Chondrocyte (in vitro differentiated cells): ENCODE results near the gene NDUFB8. TPM values are rescaled to one million over a fixed set of nuclear protein-coding genes. Genes with fewer than 3 reads are reported as not detected.
A peak's percentile ranks its signal among the peaks of the same experiment; 100 is the strongest.

Experiments
- DNase-seq: peaks from one replicate; pipeline ENCODE4 v3.0.0; 2021; ENCODE audit warnings: mixed read lengths, low spot score
- H3K27ac Mint-ChIP-seq: one replicate; pipeline ENCODE4 v1.8.0; 2021; ENCODE audit warnings: mild to moderate bottlenecking, moderate library complexity, mixed read lengths; ENCODE audit not compliant: unreplicated experiment
- H3K27me3 Mint-ChIP-seq: 2 replicates; pipeline ENCODE4 v1.8.0; 2021; ENCODE audit warnings: low read depth, mixed read lengths
- H3K36me3 Mint-ChIP-seq: 2 replicates; pipeline ENCODE4 v1.8.0; 2021; ENCODE audit warnings: low read depth, mixed read lengths
- H3K4me1 Mint-ChIP-seq: 2 replicates; pipeline ENCODE4 v1.8.0; 2021; ENCODE audit warnings: low read depth, mild to moderate bottlenecking, mixed read lengths
- H3K4me3 Mint-ChIP-seq: one replicate; pipeline ENCODE4 v1.8.0; 2021; ENCODE audit warnings: mild to moderate bottlenecking, moderate library complexity, mixed read lengths; ENCODE audit not compliant: unreplicated experiment
- H3K9me3 Mint-ChIP-seq: 2 replicates; pipeline ENCODE4 v1.8.0; 2021; ENCODE audit warnings: low read depth, mixed read lengths
- total RNA-seq: library from RNA; stranded (reverse); gene quantifications from 3 replicates; pipeline ENCODE4 v1.2.1, GENCODE V29; 2021
- TF ChIP-seq, protein P1 (sequence below): fragments of 200-600 bp; sonication (generic); IDR thresholded peaks from 2 replicates; pipeline ENCODE4 v1.5.0; 2021; ENCODE audit warnings: antibody characterized with exemption, mild to moderate bottlenecking, moderate library complexity

NDUFB8 gene
- total RNA-seq, 1 donor from 2014 or later: 127 TPM

DNA sequence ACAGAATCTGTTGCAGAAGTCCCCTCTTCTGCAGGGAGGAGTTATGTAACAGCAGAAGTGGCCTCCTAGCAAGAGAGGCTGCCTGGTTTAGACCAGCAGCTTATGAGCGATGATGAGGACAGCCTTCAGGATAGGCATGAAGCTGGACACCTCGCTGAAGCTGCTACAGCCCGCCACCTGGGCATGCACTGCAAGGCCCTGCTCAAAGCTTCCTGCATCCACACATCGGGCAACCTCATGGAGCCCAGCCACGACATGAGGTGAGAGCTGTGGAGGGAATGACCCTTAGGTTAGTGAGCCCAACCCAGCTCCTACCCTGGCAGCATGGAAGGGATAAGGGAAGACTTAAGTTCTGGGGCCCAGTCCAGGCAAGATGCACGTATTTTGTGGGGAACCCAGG lies 42.1 kb downstream of the NDUFB8 start:
- no peak for DNase-seq
- Mint-ChIP-seq H3K36me3 (peaks cover 32% of the 10 kb centered on the region), H3K4me1 (peaks cover 11% of the 10 kb centered on the region), H3K27ac (no peak overlapping the region), H3K4me3 (no peak overlapping the region), H3K27me3 (peaks cover 14% of the 10 kb centered on the region), H3K9me3 (no peaks in the 10 kb centered on the region)
- TF ChIP-seq, protein P1, sequence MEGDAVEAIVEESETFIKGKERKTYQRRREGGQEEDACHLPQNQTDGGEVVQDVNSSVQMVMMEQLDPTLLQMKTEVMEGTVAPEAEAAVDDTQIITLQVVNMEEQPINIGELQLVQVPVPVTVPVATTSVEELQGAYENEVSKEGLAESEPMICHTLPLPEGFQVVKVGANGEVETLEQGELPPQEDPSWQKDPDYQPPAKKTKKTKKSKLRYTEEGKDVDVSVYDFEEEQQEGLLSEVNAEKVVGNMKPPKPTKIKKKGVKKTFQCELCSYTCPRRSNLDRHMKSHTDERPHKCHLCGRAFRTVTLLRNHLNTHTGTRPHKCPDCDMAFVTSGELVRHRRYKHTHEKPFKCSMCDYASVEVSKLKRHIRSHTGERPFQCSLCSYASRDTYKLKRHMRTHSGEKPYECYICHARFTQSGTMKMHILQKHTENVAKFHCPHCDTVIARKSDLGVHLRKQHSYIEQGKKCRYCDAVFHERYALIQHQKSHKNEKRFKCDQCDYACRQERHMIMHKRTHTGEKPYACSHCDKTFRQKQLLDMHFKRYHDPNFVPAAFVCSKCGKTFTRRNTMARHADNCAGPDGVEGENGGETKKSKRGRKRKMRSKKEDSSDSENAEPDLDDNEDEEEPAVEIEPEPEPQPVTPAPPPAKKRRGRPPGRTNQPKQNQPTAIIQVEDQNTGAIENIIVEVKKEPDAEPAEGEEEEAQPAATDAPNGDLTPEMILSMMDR: no peak

DNA sequence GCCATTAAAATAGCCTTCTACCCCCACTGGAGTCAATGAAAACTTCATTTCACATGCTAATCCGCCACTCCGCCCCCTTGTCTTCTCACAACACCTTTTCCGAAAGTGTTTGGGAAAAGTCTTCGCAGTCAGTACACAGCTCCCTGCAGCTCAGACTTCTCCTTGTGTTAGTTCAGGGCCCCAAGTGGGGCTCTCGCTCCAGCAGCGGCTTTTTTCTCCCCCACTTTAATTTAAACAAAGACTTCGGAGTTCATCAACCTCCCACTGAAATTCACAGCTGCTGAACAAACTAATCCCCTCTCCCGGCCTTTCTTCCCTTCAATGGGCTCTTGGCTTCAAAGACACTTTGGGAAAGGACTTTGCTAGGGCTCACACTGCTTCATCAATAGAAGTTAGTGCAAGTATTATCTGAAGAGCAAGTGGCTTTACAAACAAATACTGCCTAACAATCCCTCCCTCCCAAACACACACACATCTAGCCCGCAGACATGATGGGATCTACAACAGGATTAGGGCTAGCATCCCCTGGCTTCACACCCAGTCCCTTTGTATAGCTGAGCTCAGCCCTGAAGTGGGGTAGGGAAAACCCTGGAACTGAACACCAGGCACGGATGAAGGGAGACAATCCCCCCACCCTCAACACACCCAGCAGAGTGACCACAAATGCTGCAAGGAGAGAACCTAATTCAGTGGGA lies 43.7 kb downstream of the NDUFB8 start:
- peaks cover 19% of the 10 kb centered on the region for H3K4me1 Mint-ChIP-seq
- H3K27me3 Mint-ChIP-seq: peaks cover 17% of the 10 kb centered on the region
- no peak overlapping the region for H3K27ac Mint-ChIP-seq
- H3K9me3 Mint-ChIP-seq: peaks cover 2% of the 10 kb centered on the region
- peaks cover 29% of the 10 kb centered on the region for H3K36me3 Mint-ChIP-seq
- no peak for DNase-seq
- TF ChIP-seq, protein P1: no peak
- no peak overlapping the region for H3K4me3 Mint-ChIP-seq

DNA sequence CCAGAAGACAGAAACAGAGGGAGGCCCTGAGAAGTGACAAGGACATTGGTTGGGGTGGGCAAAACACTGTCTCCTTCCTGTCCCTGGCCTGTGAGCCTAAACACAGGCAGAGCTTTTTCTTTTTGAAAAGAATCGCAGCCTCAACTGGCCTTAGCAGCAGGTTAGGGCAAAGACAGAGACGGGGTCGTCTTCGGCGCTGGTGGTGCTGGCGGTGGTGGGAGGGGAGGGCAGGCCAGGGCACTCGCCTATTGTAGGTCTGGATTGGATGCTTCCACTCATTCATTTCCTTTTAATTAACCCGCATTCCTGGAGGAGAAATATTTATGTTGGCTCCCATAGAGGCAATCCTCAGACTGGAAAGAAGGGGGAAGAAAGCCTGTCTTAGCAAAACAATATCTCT lies 44.3 kb downstream of the NDUFB8 start:
- H3K9me3 Mint-ChIP-seq: peaks cover 2% of the 10 kb centered on the region

DNA sequence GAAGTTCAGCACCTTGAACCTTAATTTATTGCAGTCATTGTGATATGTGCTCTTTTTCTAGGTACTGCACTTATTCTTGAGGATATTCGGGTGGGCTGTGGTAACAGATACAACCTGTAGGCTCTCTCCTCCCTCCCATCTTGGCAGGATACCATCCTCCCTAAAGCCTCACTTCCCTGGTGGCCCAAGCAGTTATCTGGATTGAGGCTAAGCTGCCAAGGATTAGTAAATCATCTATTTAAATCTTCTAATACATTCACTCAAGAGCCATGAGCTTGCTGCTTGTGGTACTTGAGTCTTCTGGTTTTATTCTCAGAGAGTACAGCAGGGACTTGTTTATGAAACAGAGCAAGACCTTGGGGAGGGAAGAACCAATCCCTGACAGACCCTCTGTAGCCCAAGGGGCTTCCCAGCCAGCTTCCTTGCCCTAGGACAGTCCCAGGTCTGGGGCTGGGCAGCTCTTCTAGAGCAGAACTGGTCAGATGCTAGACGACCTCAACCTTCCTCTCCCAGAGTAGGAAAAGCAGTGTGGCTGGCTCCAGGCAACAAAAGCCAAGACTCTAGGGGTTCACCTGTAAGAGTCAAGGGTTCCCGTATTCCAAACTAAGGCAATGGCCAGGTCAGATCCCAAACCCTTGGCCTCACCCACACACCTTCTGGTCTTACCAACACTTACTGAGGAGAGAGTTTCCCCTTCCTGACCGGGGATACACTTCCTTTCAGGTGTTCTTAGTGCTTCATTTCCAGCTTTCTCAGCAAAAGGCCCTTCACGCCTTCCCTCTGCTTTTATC lies 45.6 kb downstream of the NDUFB8 start:
- Mint-ChIP-seq H3K9me3 (peaks cover 2% of the 10 kb centered on the region), H3K27me3 (peaks cover 33% of the 10 kb centered on the region), H3K4me3 (no peak overlapping the region), H3K4me1 (peaks cover 19% of the 10 kb centered on the region), H3K36me3 (peaks cover 20% of the 10 kb centered on the region), H3K27ac (no peak overlapping the region)
- TF ChIP-seq, protein P1: no peak
- DNase-seq: no peak

More for the DNA sequence above, 44.3 kb downstream of the NDUFB8 start:
- peaks cover 19% of the 10 kb centered on the region for H3K4me1 Mint-ChIP-seq
- H3K4me3 Mint-ChIP-seq: no peak overlapping the region
- TF ChIP-seq, protein P1: no peak
- no peak for DNase-seq
- no peak overlapping the region for H3K27ac Mint-ChIP-seq
- peaks cover 29% of the 10 kb centered on the region for H3K36me3 Mint-ChIP-seq
- H3K27me3 Mint-ChIP-seq: peaks cover 20% of the 10 kb centered on the region

DNA sequence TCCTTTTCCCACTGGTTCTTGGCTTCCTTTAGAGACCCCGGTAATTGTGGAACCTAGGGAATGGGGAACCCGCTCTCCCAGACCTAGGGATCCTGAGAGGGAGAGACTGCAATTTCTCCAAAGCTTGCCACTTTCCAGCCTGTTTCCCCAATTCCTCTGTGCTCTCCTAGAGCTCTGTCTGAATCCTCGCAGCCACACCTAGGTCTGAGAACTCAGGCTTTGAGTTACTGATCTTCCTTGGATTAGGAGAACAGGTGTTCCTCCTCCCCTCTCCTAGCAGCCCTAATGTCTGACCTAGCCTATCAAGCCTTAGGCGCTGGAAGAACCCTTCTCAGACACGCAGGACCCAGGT lies 46.9 kb downstream of the NDUFB8 start:
- Mint-ChIP-seq H3K4me1 (peaks cover 19% of the 10 kb centered on the region), H3K4me3 (peak overlapping the region; percentile 64)
- TF ChIP-seq, protein P1: peak; percentile 59

More for the DNA sequence above, 46.9 kb downstream of the NDUFB8 start:
- Mint-ChIP-seq H3K27ac (peak overlapping the region; percentile 2), H3K27me3 (peaks cover 45% of the 10 kb centered on the region), H3K9me3 (peaks cover 2% of the 10 kb centered on the region), H3K36me3 (peaks cover 17% of the 10 kb centered on the region)
- DNase-seq: no peak
